GM12872 (cell line): ENCODE data around the gene PRPF8.

Experiments
- CTCF ChIP-seq: IDR thresholded peaks from 3 replicates; pipeline ENCODE4 v1.5.1; 2011; ENCODE audit warnings: low read depth, mild to moderate bottlenecking, low read length, moderate library complexity; ENCODE audit not compliant: insufficient read depth

PRPF8 gene

GRCh38 chr17:1626333-1626732 is 58.3 kb downstream of the PRPF8 start:
- TF ChIP-seq CTCF: no peak

GRCh38 chr17:1625581-1625980 is 59.1 kb downstream of the PRPF8 start:
- TF ChIP-seq CTCF: no peak

GRCh38 chr17:1625053-1625452 is 59.6 kb downstream of the PRPF8 start:
- no peak for TF ChIP-seq CTCF

GRCh38 chr17:1624650-1625049 is 60.0 kb downstream of the PRPF8 start:
- TF ChIP-seq CTCF: no peak

GRCh38 chr17:1623057-1623630 is 61.5 kb downstream of the PRPF8 start:
- no peak for TF ChIP-seq CTCF

- no peak for TF ChIP-seq CTCF
Observed at GRCh38 chr17:1621273-1621954, 63.3 kb downstream of the PRPF8 start.

- no peak for TF ChIP-seq CTCF
Observed at GRCh38 chr17:1620486-1620885, 64.2 kb downstream of the PRPF8 start.
